Kidney epithelial cell (primary cell): ENCODE results near the gene PREX1. TPM values are rescaled to one million over a fixed set of nuclear protein-coding genes. Genes with fewer than 3 reads are reported as not detected.

Experiments used
- DNase-seq: peaks from one replicate; pipeline ENCODE4 v3.0.0-alpha.2; 2010; ENCODE audit warnings: low read depth
- H3K27me3 ChIP-seq: 2 replicates; pipeline ENCODE4 v1.6.0; 2011; ENCODE audit warnings: low read length; ENCODE audit not compliant: control insufficient read depth, insufficient read depth
- H3K36me3 ChIP-seq: 2 replicates; pipeline ENCODE4 v1.5.1; 2011; ENCODE audit warnings: low read length; ENCODE audit not compliant: control insufficient read depth, insufficient read depth
- H3K4me3 ChIP-seq: 2 replicates; pipeline ENCODE4 v1.5.1; 2011; ENCODE audit warnings: low read depth, mild to moderate bottlenecking, control low read depth, low read length
- CTCF ChIP-seq: IDR thresholded peaks from 2 replicates; pipeline ENCODE4 v1.5.1; 2011; ENCODE audit warnings: mild to moderate bottlenecking, moderate library complexity, low read length, control low read depth, inconsistent platforms; ENCODE audit not compliant: insufficient read depth, poor library complexity, severe bottlenecking
- total RNA-seq: library from RNA; depleted of rRNA; stranded (reverse); fragments of >200 nt; gene quantifications from 2 replicates; pipeline ENCODE4 v1.2.3, GENCODE V29; 2015

The PREX1 gene
- total RNA-seq, 1 donor from 2014 or later: 3.5 TPM

GRCh38 chr20:48683467-48684175, 144.2 kb downstream of the PREX1 start:
- H3K27me3 ChIP-seq: no peaks in the 10 kb centered on the region
- no peak for TF ChIP-seq CTCF
- H3K36me3 ChIP-seq: no peaks in the 10 kb centered on the region
- no peak for DNase-seq
- no peak overlapping the region for H3K4me3 ChIP-seq

- Histone ChIP-seq H3K4me3 (no peak overlapping the region), H3K36me3 (no peaks in the 10 kb centered on the region), H3K27me3 (no peaks in the 10 kb centered on the region)
- DNase-seq: peak; percentile 45
- no peak for TF ChIP-seq CTCF
Measured at GRCh38 chr20:48682529-48683363, 145.1 kb downstream of the PREX1 start.

- no peak for TF ChIP-seq CTCF
- no peaks in the 10 kb centered on the region for H3K36me3 ChIP-seq
- no peak overlapping the region for H3K4me3 ChIP-seq
- no peaks in the 10 kb centered on the region for H3K27me3 ChIP-seq
- no peak for DNase-seq
Measured at GRCh38 chr20:48681873-48682426, 145.8 kb downstream of the PREX1 start.

- Histone ChIP-seq H3K36me3 (no peaks in the 10 kb centered on the region), H3K4me3 (no peak overlapping the region), H3K27me3 (no peaks in the 10 kb centered on the region)
- DNase-seq: no peak
- no peak for TF ChIP-seq CTCF
Measured at GRCh38 chr20:48681201-48681872, 146.5 kb downstream of the PREX1 start.

- no peak overlapping the region for H3K4me3 ChIP-seq
- no peak for DNase-seq
- no peak for TF ChIP-seq CTCF
- H3K36me3 ChIP-seq: no peaks in the 10 kb centered on the region
- peaks cover 2% of the 10 kb centered on the region for H3K27me3 ChIP-seq
Measured at GRCh38 chr20:48680650-48681049, 147.1 kb downstream of the PREX1 start.
